Activated CD8-positive, alpha-beta T cell treated with anti-CD3 and anti-CD28 coated beads for 36 hours (primary cell): ENCODE results near the gene ABHD10. TPM values are rescaled to one million over a fixed set of nuclear protein-coding genes. Genes with fewer than 3 reads are reported as not detected.

Experiments used
- ATAC-seq: fragments of 200-7000 bp; cut with Tn5 transposase; one replicate; pipeline ENCODE4 v1.10.0; 2021; ENCODE audit warnings: mild to moderate bottlenecking, moderate library complexity
- CTCF ChIA-PET: fragments of 350-600 bp; sonication (Branson Sonifier 250); formaldehyde crosslinking; loops from one replicate; lab custom pipeline; 2021; ENCODE audit warnings: antibody characterized with exemption; lab: Charles Lee
- POLR2A ChIA-PET: fragments of 350-600 bp; sonication (Branson Sonifier 250); formaldehyde crosslinking; loops from one replicate; lab custom pipeline; 2021; ENCODE audit warnings: antibody characterized with exemption; lab: Charles Lee
- DNase-seq: peaks from one replicate; pipeline ENCODE4 v3.0.0-alpha.2; 2020
- H3K27ac Mint-ChIP-seq: one replicate; pipeline ENCODE4 v1.8.0; 2021; ENCODE audit warnings: mild to moderate bottlenecking, mixed read lengths
- H3K27me3 Mint-ChIP-seq: one replicate; pipeline ENCODE4 v1.8.0; 2021; ENCODE audit warnings: mixed read lengths
- H3K36me3 Mint-ChIP-seq: one replicate; pipeline ENCODE4 v1.8.0; 2021; ENCODE audit warnings: low read depth, mixed read lengths
- H3K4me1 Mint-ChIP-seq: one replicate; pipeline ENCODE4 v1.8.0; 2021; ENCODE audit warnings: low read depth, mixed read lengths
- H3K4me3 Mint-ChIP-seq: one replicate; pipeline ENCODE4 v1.8.0; 2021; ENCODE audit warnings: mild to moderate bottlenecking, moderate library complexity, mixed read lengths
- H3K9me3 Mint-ChIP-seq: one replicate; pipeline ENCODE4 v1.8.0; 2021; ENCODE audit warnings: mixed read lengths
- intact Hi-C: fragments of 100-400 bp; cut with micrococcal nuclease; formaldehyde crosslinking; loops from one replicate; pipeline ENCODE4 v1.10.0; 2022
- total RNA-seq, 2 experiments: library from RNA; stranded (reverse); gene quantifications; one replicate each; pipeline ENCODE4 v1.2.3, GENCODE V29; 2021
- TF ChIP-seq, protein P1 (sequence below): fragments of 200-600 bp; IDR thresholded peaks from one replicate; pipeline ENCODE4 v1.8.0; 2022; ENCODE audit warnings: antibody characterized with exemption, mild to moderate bottlenecking

Gene ABHD10
- total RNA-seq, 2 experiments from 2014 or later = 59.4 to 66.5 TPM

DNA sequence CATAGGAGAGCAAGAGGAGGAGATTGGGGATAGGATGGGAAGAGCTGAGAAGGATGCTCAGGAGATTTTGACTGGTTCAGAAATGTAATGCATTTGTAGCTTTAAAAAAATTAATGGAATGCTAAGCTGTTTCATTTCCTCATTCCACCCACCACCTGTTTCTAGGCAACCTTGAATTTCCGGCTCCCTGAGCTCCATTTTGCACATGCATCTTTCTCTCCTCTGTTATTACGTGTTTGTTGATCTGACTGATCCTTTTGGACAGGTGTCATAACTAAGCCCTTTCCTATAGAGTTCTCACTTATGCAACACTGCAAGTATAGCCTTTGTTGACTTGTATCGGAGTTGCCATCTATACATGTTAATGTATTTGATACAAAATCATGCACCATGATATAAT is 60.0 kb downstream of the ABHD10 start:
- H3K27me3 Mint-ChIP-seq = no peaks in the 10 kb centered on the region
- intact Hi-C loops = no loop called here
- CTCF ChIA-PET = interaction anchor here (1.5 to 2.2 kb wide), 2 partner anchors 25 to 50 kb away, joined by 7 to 11 read pairs; no protein-coding TSS in a partner anchor
- no peaks in the 10 kb centered on the region for H3K4me1 Mint-ChIP-seq
- TF ChIP-seq, protein P1, sequence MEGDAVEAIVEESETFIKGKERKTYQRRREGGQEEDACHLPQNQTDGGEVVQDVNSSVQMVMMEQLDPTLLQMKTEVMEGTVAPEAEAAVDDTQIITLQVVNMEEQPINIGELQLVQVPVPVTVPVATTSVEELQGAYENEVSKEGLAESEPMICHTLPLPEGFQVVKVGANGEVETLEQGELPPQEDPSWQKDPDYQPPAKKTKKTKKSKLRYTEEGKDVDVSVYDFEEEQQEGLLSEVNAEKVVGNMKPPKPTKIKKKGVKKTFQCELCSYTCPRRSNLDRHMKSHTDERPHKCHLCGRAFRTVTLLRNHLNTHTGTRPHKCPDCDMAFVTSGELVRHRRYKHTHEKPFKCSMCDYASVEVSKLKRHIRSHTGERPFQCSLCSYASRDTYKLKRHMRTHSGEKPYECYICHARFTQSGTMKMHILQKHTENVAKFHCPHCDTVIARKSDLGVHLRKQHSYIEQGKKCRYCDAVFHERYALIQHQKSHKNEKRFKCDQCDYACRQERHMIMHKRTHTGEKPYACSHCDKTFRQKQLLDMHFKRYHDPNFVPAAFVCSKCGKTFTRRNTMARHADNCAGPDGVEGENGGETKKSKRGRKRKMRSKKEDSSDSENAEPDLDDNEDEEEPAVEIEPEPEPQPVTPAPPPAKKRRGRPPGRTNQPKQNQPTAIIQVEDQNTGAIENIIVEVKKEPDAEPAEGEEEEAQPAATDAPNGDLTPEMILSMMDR = no peak
- H3K4me3 Mint-ChIP-seq = no peak overlapping the region
- peaks cover 3% of the 10 kb centered on the region for H3K9me3 Mint-ChIP-seq
- ATAC-seq (no peak), DNase-seq (no peak)
- POLR2A ChIA-PET = interaction anchor here (0.7 kb wide), 1 partner anchor 409 kb away, joined by 3 read pairs; no protein-coding TSS in a partner anchor
- H3K36me3 Mint-ChIP-seq = no peaks in the 10 kb centered on the region
- H3K27ac Mint-ChIP-seq = no peak overlapping the region

DNA sequence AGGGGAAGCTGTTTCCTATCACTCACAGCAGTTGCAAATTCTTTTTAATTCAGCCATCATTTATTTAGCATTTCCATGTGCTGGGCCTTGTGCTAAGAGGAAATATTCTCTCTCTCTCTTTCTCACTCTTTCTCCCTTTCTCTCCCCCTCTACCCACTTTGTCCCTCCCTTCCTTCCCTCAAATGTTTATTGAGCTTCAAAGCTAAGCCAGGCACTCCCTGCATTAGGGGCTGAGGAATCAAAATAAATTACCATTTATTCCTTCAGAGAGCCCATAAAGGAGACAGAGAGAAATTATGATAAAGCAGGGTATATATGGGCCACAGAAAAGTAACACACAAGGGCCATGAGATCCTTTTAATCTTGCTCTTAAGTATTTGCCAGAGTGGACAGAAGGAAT is 62.5 kb downstream of the ABHD10 start:
- TF ChIP-seq, protein P1 = no peak
- CTCF ChIA-PET = interaction anchor here (1.5 to 6.6 kb wide), 4 partner anchors 10 to 73 kb away, joined by 6 to 98 read pairs (median 40); no protein-coding TSS in a partner anchor
- intact Hi-C loops = loop anchor here (5.0 kb wide), 2 partner anchors 54 to 324 kb away; no protein-coding TSS in a partner anchor
- H3K4me1 Mint-ChIP-seq = no peaks in the 10 kb centered on the region
- POLR2A ChIA-PET = no interaction called here
- H3K27me3 Mint-ChIP-seq = no peaks in the 10 kb centered on the region
- DNase-seq (no peak), ATAC-seq (no peak)
- H3K4me3 Mint-ChIP-seq = no peak overlapping the region
- H3K36me3 Mint-ChIP-seq = no peaks in the 10 kb centered on the region
- H3K27ac Mint-ChIP-seq = no peak overlapping the region
- H3K9me3 Mint-ChIP-seq = peaks cover 3% of the 10 kb centered on the region

DNA sequence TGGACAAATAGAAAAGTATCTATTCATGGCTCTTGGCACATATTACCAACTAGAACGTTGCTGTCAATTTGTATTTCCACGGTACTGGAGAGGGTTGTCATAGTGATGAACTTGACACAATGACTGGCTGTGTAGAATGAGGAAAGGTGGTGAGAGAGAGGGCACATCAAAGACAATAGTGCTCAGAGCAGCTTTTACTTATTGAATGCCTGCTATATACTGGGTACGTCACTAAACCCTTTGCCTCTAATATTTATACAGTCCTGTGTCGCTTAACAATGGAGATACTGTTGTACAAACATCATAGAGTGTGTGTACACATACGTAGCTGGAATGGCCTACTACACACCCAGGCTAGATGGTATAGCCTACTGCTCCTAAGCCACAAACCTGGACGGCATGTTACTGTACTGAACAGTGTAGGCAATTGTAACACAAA is 64.0 kb downstream of the ABHD10 start:
- DNase-seq (no peak), ATAC-seq (no peak)
- H3K4me1 Mint-ChIP-seq = peaks cover 2% of the 10 kb centered on the region
- POLR2A ChIA-PET = no interaction called here
- no peak overlapping the region for H3K27ac Mint-ChIP-seq
- intact Hi-C loops = loop anchor here (5.0 kb wide), 2 partner anchors 56 to 326 kb away; no protein-coding TSS in a partner anchor
- H3K4me3 Mint-ChIP-seq = no peak overlapping the region
- no peaks in the 10 kb centered on the region for H3K27me3 Mint-ChIP-seq
- CTCF ChIA-PET = interaction anchor here (0.6 to 6.6 kb wide), 45 partner anchors 9 to 424 kb away, joined by 3 to 98 read pairs (median 4); partner anchors contain the start of genes ABHD10, SLC9C1 and TMPRSS7
- no peaks in the 10 kb centered on the region for H3K9me3 Mint-ChIP-seq
- TF ChIP-seq, protein P1 = no peak
- no peaks in the 10 kb centered on the region for H3K36me3 Mint-ChIP-seq

Other genes starting within 250 kb of the ABHD10 start
- gene PHLDB2, start 119.8 kb upstream of the ABHD10 start, total RNA-seq = 1 to 10 TPM; 1.2 to 2.4 TPM
- gene TAGLN3, start 19.9 kb downstream of the ABHD10 start, total RNA-seq = 1 to 10 TPM in 1 of 2 experiments, under 1 TPM in 1; 0.89 to 1.2 TPM
- gene TMPRSS7, start 55.7 kb downstream of the ABHD10 start, total RNA-seq = not detected
- 1 to 10 TPM; 2.0 to 3.3 TPM for gene C3orf52, start 107.4 kb downstream of the ABHD10 start, total RNA-seq
- 10 to 100 TPM in 1 of 2 experiments, 1 to 10 TPM in 1; 9.9 to 12.9 TPM for gene GCSAM, start 154.2 kb downstream of the ABHD10 start, total RNA-seq